KOPT-K1 (cell line): Measurements from ENCODE around the gene EVX2.

Source experiments
- H3K27ac ChIP-seq: fragments of 200-600 bp; sonication (generic); 2 replicates; pipeline ENCODE4 v1.5.1; 2016; ENCODE audit warnings: antibody characterized with exemption, mild to moderate bottlenecking, low read depth, low read length; ENCODE audit not compliant: poor library complexity, severe bottlenecking
- H3K36me3 ChIP-seq: fragments of 200-600 bp; sonication (generic); 2 replicates; pipeline ENCODE4 v1.5.1; 2017; ENCODE audit warnings: antibody characterized with exemption, mild to moderate bottlenecking, low read length, moderate library complexity; ENCODE audit not compliant: insufficient read depth
- H3K9me3 ChIP-seq: fragments of 200-600 bp; sonication (generic); 2 replicates; pipeline ENCODE4 v1.5.1; 2017; ENCODE audit warnings: antibody characterized with exemption, low read length, mild to moderate bottlenecking; ENCODE audit not compliant: insufficient read depth, poor library complexity, severe bottlenecking

The EVX2 gene

DNA sequence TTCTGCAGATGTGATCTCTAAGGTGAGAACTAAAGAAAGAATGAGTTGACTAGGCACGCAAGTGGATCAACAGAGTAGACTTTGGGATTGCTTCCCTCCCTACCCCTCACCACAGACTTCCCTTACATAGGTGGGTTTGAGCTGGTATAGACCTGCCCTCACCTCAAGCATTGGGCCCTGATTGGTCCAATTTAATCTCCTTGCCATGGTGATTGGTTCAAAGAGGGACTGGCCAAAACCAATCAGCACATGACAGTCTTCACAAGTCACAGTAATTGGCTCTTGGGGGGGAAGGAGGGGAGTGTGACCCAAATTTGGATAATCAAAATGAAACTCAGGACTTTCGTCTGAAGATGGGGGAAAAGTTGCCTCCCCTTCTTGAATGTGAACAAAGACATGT is 45.1 kb downstream of the EVX2 start:
- Histone ChIP-seq H3K9me3 (no peaks in the 10 kb centered on the region), H3K27ac (no peak overlapping the region), H3K36me3 (no peaks in the 10 kb centered on the region)

DNA sequence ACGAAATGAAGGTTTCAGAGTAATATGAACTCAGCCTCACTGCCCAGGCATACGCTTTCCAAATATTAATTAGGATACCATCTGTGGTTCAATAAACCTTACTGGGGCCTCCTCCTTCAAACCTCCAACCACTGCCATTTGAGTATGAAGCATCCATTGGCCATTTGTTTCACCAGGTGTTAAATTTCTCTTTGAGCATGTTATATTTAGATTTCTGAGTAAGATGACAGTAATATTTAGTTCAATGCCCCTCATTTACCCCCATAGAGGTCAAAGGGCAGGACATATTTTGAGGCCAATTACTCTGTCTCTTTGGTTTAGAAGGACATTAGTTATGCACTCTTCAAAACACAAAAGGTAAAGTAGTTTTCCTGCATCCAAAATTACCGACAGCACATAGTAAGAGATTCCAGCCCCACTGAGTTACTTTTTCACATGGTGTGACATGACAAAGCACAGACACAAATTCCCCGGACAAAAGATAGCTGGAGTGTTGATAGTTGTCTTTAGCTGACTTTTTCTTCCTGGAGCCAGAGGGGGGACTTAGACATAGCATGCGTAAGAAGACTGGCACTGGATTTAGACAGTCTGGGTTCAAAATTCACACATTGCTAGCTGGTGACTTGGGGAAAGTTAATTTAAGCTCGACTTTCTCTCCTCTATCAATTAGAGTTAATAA is 48.6 kb downstream of the EVX2 start:
- Histone ChIP-seq H3K27ac (no peak overlapping the region), H3K9me3 (no peaks in the 10 kb centered on the region), H3K36me3 (no peaks in the 10 kb centered on the region)

- no peak overlapping the region for H3K27ac ChIP-seq
- H3K9me3 ChIP-seq = no peaks in the 10 kb centered on the region
- H3K36me3 ChIP-seq = no peaks in the 10 kb centered on the region
Measured at GRCh38 chr2:176027806-176028205, 56.0 kb downstream of the EVX2 start.
